Activated gamma-delta T cell treated with anti-CD3 and anti-CD28 coated beads, Interleukin-2, amount 50 U/mL, for 16 hours (primary cell): ENCODE data around the gene GPR152.
A peak's percentile ranks its signal among the peaks of the same experiment; 100 is the strongest.
"Not testable (repeated sequence)": the region's sequence is repeated elsewhere in the genome, so short reads cannot be mapped to it uniquely, and the experiment has no call there.

Experiments
- DNase-seq: peaks from one replicate; pipeline ENCODE4 v3.0.0-alpha.2; 2020; ENCODE audit warnings: low read depth

GPR152 gene

GRCh38 chr11:67489203-67489884 lies 36.8 kb upstream of the GPR152 start:
- no peak for DNase-seq

- DNase-seq, result no peak
These were observed 34.1 kb upstream of the GPR152 start for GRCh38 chr11:67486481-67487195.

GRCh38 chr11:67485873-67486361 lies 33.4 kb upstream of the GPR152 start:
- DNase-seq, result not testable (repeated sequence)

- peak; percentile 43 for DNase-seq
These were observed 32.4 kb upstream of the GPR152 start for GRCh38 chr11:67484847-67485311.

GRCh38 chr11:67483831-67484665 lies 31.5 kb upstream of the GPR152 start:
- DNase-seq, result peak; percentile 23

GRCh38 chr11:67482827-67483798 lies 30.6 kb upstream of the GPR152 start, which contains the start of gene AIP:
Gene AIP (plus strand): TSS chr11:67483026. CDS start chr11:67483159, 133 bp downstream.
- DNase-seq, result peak; percentile 95

GRCh38 chr11:67482275-67482826 lies 29.8 kb upstream of the GPR152 start:
- DNase-seq, result no peak

- not testable (repeated sequence) for DNase-seq
These were observed 25.0 kb upstream of the GPR152 start for GRCh38 chr11:67477344-67478050.

- DNase-seq, result not testable (repeated sequence)
These were observed 24.2 kb upstream of the GPR152 start for GRCh38 chr11:67476692-67477091.

GRCh38 chr11:67472882-67473281 lies 20.4 kb upstream of the GPR152 start:
- no peak for DNase-seq

- no peak for DNase-seq
These were observed 17.9 kb upstream of the GPR152 start for GRCh38 chr11:67470337-67471002.

GRCh38 chr11:67469508-67469811 lies 16.9 kb upstream of the GPR152 start:
- DNase-seq, result no peak

- peak; percentile 90 for DNase-seq
These were observed 16.4 kb upstream of the GPR152 start, which contains the start of gene TMEM134 for GRCh38 chr11:67468759-67469507. Gene TMEM134 (minus strand): TSS chr11:67469251. CDS start chr11:67469192, 59 bp downstream.

GRCh38 chr11:67468456-67468758 lies 15.9 kb upstream of the GPR152 start:
- no peak for DNase-seq

GRCh38 chr11:67468056-67468455 lies 15.5 kb upstream of the GPR152 start:
- no peak for DNase-seq

- no peak for DNase-seq
These were observed 14.6 kb upstream of the GPR152 start for GRCh38 chr11:67466962-67467771.

GRCh38 chr11:67466367-67466766 lies 13.8 kb upstream of the GPR152 start:
- DNase-seq, result no peak

GRCh38 chr11:67465530-67465929 lies 13.0 kb upstream of the GPR152 start:
- not testable (repeated sequence) for DNase-seq
